CD4-positive, alpha-beta T cell treated with Interleukin-10 for 1 hour (primary cell): ENCODE measurements around the gene ROCK2.
A peak's percentile ranks its signal among the peaks of the same experiment; 100 is the strongest.

ENCODE experiments used
- DNase-seq: peaks from one replicate; pipeline ENCODE4 v3.0.0-alpha.2; 2020

ROCK2 gene

DNA sequence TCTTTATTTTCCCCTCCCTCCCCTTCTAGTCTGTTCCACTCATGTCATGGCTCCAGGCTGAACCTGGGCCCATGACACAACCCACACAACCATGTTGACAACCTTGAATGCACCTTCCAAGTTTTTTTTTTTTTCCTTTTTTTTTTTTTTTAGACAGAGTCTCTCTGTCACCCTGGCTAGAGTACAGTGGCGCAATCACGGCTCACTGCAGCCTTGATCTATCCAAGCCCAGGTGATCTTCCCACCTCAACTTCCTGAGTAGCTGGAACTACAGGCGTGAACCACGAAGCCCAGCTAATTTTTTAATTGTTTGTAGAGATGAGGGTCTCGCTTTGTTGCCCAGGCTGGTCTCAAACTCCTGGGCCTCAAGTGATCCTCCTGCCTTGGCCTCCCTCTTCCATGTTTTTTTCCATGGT, 21.9 kb upstream of the ROCK2 start:
- DNase-seq, result no peak

DNA sequence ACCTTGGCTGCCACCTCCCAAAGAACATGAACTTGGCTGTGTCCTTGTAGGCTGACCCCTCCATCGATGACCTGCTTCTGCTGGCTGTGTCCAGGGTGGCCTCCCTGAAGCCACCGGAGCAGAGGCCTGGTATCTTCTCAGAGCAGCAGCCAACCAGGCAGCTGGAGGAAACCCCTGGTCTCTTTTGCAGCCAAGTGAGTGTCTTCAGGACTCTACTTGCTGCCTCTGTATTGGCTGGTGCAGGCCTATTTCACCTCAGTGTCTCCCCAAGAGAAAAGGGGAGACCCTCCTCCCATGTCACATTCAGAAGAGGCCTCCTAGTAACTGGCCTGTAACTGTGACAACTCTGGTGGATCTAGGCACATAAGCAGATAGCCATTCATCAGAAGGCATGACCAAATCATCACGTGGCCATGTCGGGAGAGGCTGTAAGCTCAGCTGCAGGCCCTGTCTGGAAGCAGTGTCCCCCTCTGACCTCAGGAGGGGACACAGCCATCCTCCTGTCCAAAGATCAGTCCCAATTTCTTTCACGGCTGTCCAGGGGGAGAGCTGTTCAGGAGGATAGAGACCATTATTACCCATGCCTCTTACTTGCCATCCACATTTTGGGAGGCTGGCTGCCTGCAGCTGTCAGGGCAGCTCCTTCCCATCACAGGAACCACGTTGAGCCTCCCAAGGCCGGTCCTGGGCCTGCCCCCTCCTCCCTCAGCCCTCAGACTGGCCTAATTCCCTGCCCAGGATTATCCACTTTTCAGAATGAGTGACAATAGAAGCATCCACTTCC, 20.9 kb upstream of the ROCK2 start:
- no peak for DNase-seq

DNA sequence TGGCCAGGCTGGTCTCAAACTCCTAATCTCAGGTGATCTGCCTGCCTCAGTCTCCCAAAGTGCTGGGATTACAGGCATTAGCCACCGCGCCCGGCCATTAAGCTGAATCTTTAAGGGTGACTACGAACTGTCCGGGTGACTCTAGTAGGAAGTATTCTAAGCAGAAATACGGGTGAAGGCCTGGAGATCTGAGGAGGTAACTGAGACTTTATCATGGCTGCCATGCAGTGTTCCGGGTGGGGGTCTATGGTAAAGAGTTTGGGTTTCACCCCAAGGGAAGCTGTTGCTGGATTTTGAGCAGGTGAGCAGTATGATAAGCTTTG, 20.1 kb upstream of the ROCK2 start:
- DNase-seq, result no peak

DNA sequence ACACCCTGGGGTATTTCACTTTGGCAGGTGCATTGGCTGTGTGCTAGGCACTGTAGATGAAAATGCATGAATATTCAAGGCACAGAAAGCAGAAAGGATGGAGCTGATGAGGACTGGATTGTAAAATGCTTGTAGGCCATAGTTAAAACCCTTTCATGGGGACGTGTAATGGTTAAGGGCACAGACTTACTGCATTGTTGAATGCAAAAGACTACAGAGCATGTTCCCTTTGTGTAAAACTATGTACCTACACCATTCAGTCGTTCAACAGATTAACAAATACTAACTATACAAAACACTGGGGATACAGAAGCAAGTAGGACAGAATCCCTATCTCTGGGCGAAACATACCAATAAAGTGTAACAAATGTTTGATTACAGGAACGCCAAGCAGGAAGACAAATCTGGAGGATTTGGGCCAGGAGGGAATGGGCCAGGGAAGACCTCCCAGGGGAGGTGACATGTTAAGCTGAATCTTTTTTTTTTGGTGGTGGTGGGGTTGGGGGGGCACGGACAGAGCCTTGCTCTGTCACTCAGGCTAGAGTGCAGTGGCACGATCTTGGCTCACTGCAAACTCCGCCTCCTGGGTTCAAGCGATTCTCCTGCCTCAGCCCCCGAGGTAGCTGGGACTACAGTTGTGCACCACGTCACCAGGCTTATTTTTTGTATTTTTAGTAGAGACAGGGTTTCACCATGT, 19.6 kb upstream of the ROCK2 start:
- no peak for DNase-seq

DNA sequence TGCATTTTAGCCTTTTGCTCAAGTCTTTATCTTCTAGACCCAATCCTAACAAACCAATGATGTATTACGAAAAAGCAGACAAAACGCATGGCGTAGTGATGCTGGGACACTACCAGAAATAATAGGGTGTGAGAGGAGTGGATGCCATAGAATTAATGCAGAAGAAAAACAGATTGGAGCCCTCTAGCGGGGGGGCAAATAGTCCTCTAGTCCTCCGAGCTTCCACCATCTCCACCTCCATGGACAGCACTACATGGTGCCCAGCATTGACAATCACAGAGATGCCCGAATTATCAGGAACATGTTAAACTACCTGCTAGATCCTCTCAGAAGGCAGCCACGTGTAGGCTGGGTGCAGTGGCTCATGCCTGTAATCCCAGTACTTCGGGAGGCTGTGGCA, 15.4 kb upstream of the ROCK2 start:
- DNase-seq, result no peak

DNA sequence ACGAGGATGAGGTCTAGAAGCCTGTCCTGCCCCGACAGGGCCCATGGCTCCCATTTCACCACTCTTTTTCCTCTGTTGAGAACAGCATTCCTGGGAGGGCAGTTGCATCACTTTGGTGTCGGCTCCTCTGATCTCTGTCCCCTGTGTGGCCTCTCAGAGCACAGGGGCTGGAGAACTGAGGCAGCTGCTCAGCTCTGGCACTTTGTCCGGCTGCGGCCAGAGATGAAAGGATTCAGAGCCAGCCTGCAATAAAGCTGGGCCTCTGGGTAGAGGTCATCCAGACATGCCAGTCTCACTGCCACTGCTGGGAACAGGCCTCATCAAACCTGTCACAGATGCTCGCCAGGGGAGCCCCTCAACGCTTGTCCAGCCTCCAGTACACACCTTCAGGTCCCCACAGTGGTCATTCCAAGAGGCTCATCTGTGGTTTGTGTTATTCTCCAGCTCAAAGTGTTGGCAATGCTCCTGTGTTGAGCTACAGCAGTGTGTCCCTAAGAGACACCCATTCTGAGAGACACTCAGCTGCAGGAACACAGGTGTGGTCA, 13.1 kb upstream of the ROCK2 start:
- DNase-seq, result no peak

DNA sequence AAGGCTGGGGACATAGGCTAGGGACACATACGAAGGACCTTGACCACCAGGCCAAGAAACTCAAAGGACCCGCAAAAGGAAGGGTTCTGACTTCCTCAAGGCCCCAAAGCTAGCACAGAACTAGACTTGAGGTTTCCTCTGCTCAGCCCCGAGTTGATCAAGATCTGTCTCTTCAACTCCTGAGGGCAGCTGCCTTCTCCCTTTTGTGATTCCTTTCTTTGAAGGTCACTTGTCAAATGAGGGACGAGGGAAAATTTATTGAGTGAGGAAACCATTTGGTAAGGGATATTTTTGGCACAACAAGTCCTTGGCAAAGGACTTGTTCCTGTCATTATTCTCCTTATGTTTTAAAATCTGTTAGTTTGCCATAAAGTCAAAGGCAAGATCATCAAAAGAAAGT, 12.3 kb upstream of the ROCK2 start:
- DNase-seq, result no peak

DNA sequence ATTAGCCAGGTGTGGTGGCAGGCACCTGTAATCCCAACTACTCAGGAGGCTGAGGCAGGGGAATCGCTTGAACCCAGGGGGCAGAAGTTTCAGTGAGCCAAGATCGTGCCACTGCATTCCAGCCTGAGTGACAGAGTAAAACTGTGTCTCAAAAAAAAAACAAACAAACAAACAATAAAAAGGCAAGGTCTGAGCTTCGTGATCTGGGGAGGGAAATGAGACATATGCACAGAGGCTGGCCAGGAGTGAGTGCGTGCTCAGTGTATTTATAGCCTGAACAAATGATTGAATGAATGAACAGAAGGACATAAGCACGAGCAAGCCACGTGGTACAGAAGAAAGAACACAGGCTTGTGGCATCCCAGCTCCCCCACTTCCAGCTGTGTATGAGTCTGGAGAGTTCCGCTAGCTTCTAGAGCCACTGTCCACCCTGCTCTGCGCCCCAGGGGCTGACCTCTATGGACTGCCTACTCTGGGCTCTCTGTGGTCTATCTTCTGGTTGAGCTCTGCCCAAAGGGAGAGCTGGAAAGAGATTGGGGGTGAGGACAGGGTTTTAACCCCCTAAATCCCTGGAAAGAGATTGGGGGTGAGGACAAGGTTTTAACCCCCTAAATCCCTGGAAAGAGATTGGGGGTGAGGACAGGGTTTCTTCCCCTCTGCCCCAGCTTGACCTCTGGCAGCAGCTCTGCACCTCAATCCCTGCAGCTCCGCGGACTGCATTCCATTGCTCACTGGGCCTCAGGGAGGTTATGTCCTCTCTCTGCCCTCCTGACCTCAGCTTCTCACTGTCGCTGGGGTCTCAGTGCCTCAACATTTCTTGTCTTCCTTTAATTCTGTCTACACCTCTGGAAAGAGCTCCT, 11.0 kb upstream of the ROCK2 start:
- DNase-seq, result no peak

DNA sequence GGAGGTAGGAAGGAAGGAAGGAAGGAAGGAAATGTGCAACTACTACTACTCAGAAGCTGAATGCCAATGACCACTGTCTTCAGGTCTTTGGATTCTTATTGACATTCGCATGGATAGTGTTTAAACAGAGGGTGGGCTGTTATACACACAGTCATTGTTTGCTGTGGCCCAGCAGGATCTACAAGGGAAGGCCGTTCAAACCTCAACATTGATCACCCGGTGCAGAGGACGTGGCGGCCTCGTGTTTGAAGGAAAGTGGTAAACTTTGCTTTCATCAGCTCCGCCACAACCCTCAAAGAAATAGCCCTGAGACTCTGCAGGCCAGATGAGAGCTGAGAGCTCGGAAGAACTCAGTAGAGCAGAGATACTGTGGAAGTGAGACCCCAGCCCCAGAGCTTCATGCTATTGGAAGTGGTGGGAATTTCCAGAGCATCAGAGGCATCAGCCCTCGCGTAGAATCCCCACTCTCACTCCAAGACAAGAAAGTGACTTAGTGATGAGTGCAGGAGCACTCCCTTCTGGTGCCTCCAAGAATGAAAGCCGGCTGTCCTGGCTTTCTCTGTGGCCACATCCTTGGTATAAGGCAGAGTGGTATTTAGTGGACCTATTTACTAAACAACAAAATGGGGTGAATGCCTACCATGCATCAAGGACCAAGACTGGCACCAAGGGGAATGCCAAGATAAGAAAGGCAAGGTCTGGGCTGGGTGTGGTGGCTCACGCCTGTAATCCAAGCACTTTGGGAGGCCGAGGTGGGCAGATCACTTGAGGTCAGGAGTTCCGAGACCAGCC, 10.1 kb upstream of the ROCK2 start:
- no peak for DNase-seq

DNA sequence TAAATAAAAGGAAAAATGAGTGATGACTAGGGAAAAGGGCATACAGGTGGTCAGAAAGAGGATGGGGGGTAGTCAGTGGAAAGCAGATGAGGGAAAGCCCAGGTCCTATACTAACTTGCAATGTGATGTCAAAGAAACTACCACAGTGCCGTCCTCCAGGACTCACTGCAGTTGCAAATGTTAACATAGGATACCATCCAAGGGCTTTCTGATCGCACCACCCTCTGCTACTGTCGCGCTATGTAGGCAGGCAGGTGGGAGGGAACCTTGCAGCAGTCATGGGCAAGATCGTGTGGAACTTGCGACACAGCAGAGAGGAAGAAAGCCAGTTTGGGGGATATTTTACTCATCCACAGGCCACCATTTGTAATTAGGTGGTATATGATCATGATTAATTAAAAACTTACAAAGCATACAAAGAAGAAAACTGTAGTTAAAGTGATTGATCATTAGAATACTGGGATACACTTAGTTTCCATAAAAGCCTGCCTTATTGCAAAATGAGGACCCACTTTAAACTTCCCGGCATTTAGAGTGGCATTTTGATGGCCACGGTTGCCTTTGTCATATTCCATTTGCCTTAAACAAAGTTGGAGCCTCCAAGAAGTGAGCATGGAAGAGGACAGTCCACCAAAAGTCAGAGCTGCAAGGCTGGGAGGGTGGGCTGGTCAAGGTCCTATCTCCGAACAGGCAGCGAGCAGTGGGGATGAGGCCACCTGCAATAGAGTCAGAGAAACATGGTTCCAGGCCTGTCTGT, 8.5 kb upstream of the ROCK2 start:
- no peak for DNase-seq

DNA sequence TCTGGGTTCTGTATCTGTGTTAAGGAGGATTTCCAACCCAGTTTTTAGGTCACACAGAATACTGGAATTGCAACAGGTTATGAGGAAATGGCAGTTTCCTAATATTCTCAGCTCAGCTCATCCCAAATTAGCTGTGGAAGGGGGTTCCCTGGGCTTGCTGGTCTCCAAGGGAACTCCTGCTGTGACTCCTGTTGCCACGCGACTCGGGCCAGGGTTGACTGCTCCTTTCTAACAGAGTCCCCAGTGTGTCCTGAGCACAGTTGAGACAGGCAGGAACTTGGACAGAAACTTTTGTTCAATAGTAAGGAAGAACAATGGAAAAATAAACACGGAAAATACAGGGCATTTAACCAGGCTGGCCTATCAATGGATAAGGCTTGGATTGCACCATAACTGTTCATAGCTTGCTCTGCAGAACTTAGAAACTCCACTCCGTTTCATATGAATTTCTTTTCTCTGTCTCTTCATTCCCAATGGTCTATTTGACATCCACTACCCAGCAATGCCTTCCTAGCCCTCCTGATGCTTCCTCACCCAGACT, 3.8 kb upstream of the ROCK2 start:
- no peak for DNase-seq

DNA sequence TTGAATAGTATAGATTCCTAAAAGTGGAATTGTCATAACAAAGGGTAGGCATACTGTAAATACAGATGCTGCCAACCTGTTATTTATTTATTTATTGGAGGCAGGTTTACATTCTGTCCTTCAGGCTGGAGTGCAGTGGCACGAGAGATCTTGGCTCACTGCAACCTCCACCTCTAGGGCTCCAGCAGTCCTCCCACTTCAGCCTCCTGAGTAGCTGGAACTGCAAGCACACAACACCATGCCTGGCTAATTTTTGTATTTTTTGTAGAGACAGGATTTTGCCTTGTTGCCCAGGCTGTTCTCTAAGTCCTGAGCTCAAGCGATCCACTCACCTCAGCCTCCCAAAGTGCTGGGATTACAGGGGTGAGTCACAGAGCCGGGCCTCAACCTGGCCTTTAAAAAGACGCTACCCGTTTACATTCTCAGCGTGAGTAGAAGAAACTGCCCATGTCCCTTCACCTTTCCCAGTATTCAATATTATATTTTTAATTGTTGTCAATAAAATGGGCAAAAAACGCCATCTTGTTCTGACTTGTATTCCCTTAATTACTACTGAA, 3.0 kb upstream of the ROCK2 start:
- no peak for DNase-seq

DNA sequence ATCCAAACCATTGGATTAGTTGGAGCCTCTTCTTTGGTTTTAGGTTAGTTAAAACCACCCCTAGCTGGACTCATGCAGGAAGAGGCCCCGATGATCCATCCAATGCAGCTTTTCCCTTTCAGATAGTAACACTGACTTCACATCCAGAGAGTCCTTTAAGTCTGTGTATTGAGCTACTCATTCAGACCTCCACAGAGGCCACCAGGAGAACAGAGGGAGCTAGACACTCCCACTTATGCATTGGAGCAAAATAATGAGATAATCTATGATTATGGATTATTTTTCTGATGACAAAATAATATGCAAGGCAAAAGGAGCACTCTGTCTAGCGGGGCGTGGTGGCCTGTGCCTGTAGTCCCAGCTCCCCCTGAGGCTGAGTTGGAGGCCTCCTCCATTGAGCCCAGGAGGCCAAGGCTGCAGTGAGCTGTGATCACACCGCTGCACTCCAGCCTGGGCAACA, 1.6 kb upstream of the ROCK2 start:
- DNase-seq, result no peak

DNA sequence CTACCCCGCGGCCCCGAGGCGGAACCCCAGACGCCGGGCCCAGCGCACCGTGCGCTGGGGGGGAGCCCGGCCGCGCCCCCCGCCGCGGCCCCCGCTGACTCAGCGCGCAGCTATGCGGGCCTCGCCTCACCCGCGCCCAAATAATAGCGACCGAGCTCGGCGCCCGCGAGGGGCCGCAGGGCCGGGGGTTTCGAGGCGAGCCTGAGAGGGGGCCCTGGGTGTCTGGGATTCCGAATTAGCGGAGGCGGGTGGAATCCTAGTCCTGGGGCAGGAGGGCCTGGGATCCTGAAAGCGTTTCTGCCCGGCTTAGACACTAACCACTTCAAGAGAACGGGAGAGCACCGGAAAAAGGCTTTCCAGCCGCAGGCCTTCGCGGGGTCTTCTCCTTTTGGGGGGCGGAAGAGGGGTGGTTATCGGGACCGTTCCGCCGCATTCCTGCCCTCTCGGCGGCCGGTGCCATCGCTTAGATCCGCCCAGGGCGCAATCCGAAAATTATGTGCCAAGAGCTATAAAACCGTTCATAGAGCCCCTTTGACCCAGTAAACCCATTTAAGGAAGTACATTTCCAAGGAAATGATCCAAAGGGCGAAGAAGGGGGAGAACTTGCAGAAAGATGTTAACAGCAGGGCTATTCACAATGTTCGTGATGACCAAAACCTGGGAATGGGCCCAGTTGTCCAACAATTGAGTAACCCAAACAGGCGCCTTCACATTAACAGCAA, 681 bp upstream of the ROCK2 start:
- peak; percentile 25 for DNase-seq

DNA sequence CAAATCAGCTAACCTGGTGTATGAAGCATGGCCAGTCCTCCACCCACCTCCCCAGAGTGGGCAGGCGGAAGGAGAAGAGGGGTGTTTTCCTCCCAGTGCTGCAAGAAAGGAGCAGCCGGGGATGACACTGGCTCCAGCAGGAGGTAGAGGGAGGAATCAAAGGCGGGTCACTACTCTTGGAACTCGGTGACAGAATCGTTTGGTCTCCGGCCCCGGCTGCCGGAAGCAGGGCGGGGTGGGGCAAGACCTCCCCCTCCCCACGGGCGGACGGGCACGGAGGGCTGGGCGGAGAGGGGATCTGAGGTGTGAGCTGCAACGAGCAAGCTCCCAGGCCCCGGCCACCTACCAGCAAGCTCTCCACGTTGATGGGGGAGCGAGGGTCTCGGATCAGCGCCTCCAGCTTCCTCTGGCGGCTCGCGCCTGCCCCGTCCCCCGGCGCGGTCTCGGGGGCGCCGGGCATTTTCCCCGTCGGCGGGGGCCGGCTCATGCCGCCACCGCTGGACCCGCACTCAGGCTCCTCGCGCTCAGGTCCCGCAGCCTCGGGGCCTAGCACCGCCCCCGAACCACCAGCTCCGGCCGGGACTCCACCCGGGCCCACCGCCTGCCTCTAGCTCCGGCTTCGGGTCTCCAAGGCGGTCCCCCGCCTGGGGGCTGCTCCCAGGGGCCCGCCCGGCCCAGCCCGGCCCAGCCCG, 640 bp downstream of the ROCK2 start:
- peak; percentile 30 for DNase-seq

DNA sequence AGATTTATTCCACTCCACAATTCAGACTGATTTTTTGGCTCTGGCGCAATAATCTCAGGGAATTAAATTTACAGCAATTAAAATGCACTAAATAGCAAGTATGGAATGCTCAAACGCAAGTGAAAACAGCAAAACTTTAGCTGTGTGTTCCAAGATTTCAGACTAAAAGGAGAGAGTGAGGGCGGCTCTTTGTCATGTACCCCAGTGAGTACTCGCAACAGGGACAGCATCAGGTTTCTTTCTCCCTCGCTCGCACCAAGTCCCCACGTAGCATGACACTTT, 1.1 kb downstream of the ROCK2 start:
- no peak for DNase-seq

DNA sequence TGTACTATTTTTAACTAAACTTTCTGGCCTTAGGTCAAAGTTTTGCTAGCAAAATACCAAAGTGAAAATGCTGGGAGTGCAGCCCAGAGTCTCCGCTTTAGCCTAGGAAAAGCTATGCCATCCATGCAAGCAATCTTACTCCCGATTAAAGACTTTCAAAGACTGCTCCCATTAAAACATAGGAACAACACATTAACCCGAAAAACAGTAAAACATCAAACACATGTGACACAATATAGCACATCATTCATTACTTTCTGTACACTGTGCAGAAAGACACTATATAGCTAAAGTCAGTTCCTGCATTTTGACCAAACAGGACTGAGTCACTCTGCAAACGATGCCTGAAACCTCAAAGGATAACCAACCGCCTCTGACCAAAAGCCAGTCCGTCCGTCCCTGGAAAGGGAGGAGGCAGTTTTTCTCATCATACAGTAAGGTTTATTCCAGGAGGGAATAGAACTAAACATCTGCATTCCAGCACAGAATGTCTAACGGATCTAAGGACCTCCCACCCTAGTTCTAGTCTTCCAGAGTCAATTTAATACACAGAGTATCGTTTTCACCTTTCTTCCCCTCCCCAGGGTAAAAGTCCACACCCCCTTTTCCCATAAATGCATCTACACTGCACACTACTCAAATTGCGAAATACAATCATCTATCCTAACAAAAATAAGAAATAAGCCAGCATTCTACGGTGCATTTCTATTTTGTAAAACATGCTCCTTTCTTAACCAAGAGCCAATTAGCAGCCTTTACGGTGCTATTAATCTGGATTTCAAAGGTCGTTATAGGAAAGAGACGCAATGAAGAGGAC, 1.7 kb downstream of the ROCK2 start:
- no peak for DNase-seq

DNA sequence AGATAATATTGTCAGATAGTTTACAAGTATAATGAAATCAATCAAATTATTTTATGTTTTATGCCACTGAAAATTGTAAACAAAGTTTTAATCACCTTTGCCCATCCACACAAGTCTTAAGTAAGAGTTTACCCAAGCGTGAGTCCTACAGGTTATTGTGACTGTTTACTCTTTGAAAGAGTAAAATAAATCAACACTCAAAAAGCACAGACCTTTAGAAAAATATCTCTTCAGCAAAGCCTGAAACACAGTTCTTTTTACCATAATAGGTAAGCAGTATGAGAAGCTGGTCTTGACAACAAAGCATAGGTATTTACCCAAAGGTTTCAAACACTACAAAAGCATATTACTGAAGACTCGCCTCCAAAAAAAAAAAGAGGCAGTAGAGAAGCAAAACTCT, 3.7 kb downstream of the ROCK2 start:
- no peak for DNase-seq

DNA sequence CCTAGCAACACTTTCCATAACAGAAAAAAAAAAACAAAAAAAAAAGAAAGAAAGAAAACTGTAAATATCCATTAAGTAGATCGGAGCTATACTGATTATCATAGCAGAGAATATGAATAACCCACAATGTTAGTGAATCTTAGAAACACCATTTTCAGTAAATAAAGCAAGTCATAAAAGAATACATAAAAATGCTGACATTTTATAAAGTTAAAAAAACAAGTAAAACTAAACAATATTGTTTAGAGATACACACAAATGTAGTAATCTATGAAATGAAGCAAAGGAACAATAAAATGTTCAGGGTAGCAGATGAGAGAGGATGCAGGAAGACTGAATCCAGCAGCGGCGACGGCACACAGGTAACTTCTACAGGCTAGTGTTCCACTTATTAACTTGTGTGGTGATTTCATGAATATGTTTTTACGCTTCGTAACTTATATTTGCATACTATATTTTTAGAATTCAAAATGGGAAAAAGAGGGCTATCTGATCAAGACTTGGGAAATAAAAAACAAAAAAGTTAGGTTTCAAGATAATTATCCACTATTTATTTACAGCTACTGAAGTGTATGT, 4.8 kb downstream of the ROCK2 start:
- DNase-seq, result no peak
